Stimulated activated CD8-positive, alpha-beta memory T cell treated with anti-CD3 and anti-CD28 coated beads, Interleukin-15, amount 100 ng/mL, for 24 hours (primary cell): ENCODE results near the gene CLCNKA.

ENCODE experiments used
- DNase-seq: peaks from one replicate; pipeline ENCODE4 v3.0.0-alpha.2; 2020; ENCODE audit warnings: low read depth

CLCNKA gene

DNA sequence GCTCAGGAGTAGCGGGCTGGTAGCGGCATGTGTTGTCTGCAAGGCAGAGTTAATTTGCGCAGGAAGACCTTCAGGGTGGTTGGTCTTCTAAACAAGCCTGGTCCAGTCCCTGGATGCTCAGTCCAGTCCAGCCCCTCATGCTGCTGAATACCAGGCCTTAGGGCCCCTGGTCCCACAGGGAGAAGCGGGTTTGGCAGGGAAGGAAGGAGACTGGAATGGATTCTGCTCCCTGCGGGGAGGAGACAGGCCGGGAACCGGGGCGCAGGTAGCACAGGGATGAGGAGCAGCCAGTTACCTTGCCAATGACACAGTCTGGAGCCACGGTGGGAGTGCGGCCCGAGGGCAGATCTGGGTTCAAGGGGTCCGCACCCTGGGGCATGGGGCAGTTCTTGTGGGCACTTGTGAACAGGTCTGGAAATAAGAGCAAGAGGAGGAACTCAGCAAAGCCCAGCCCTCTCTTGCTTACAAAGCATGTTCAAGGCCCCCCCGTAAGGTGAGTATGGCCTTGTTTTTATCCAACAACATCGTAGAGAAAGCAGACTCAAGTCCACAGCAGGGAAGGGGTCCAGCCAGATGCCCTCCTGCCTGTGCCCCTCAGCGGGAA is 41.5 kb downstream of the CLCNKA start:
- DNase-seq: no peak

DNA sequence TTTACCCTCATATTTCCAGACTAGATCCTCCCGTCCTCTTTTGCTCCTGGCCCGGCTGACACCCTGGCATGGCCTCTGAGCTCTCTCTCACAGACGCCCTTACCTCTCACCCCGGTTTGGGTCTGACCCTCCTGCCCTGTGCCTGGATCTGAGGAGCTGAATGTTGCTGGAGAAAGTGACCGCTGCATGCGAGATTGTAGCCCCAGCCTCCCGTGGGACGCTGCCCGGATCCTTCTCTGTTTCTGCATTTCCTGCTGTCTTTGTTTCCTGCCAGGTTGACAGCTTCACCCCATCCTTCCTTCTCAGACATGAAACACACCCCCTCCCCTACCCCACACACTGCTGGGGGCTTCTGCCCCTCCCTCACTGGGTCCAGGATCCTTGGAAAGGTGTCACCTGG is 42.1 kb downstream of the CLCNKA start:
- no peak for DNase-seq

DNA sequence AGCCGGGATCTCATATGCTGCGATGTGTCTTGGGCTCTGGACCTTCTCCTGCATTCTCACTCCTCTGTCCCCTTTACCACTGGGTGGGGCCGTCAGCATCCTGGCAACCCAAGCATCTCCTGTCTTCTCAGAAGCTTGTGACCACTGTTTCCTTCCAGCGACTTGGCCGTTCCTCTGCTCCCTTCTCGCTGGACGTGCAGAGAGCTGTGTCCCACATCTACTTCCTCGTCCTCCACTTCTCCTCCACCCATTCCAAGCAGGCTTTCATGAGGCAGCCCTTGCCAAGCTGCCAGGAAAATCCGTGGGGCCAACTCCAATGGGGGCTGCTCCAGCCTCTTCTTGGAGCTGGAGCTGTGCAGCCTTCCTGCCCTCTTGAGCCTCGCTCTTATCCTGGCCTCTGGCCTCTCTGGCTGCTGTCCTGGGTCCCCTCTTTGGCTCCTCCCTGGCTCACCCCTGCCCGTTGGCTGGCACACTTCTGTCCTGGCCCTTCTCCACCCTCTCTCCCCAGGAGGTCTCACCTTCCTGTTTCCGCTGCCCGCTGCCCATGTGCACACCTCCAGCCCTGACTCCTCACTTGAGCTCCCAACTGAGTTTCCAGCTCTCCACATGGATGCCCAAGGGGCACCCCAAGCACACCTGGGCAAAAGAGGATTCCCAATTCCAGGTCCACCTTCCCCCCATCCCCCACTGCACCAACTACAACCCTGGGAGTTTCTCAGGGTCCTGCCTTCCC is 42.9 kb downstream of the CLCNKA start:
- DNase-seq: no peak

DNA sequence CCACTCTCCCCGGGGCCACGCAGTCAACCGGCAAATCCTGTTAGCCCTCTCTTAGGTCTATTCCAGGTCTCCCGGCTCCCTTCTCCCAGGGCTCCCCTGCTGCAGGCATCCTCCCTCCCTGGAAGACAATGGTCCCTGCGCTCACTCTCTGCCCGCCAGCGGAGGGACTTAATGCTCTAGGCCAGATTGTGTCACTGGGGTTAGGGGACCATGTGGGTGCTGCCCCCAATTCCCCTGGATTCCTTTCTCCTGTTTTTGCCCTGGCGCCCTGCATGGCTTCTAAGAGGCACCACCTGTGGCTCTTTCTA is 43.4 kb downstream of the CLCNKA start:
- DNase-seq: no peak

DNA sequence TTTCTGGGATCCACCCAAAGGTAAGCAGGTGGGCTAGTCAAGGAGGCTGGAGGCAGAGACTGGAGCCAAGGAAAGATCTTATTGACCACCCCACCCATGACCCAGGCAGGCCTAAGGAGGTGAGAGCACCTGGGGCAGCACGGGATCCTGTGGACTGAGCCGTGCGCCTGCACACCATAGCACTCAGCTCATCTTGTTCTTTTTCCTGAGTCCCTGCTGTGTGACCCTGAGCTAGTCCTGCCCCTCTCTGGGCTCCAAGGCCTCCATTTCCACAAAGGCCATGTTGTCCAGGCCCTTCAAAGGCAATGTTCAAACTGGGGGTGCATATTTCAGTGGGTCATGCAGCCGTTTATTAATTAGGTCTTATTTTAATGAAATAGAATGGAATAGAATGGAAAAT is 44.4 kb downstream of the CLCNKA start:
- DNase-seq: no peak

DNA sequence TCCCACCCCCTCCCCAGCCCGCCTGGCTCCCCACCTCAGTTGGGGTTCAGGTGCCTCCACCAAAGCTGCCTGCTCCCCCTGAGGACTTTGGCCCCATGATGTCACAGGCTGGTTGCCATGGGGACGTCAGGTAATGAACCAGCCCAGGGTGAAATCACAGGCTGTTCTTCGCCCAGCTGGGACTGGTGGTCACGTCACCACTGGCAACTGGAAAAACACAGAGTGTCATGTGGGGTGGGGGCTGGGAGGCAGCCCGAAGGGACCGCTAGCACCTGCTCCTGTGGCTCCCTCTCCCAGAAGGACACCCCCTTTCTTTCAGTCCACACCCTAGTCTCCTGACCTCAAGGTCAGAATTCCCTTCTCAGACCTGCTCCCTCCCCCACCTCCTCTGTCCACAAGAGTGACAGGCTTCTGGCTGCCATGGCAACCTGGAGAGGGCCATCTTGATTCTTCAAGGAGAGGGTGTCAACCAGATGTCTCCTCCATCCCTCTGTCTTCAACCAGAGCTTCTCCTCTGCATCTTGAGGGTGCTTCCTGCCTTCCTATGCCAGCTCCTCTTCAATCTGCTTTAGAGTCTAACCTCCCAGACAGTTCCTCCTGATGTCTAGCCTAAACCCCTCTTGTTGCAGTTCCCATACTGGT is 45.4 kb downstream of the CLCNKA start:
- DNase-seq: no peak

DNA sequence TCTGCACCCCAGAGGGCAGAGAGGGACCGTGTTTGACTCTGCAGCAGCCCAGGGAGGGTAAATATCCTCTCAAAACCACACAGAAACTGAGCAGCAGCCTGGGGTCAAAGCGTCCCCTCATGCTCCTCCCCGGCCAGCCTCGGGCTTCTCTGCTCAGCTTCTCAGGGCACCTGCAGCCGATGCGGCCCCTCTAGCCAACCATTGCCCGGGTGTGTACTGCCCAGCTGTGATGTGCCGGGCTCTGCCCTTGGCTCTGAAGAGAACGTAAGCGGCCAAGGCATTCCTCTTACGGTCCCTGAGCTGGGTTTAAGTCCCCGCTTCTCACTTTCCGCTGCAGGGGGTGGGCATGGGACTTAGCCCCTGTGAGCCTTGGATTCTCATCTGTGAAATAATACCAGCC is 46.1 kb downstream of the CLCNKA start:
- DNase-seq: no peak

DNA sequence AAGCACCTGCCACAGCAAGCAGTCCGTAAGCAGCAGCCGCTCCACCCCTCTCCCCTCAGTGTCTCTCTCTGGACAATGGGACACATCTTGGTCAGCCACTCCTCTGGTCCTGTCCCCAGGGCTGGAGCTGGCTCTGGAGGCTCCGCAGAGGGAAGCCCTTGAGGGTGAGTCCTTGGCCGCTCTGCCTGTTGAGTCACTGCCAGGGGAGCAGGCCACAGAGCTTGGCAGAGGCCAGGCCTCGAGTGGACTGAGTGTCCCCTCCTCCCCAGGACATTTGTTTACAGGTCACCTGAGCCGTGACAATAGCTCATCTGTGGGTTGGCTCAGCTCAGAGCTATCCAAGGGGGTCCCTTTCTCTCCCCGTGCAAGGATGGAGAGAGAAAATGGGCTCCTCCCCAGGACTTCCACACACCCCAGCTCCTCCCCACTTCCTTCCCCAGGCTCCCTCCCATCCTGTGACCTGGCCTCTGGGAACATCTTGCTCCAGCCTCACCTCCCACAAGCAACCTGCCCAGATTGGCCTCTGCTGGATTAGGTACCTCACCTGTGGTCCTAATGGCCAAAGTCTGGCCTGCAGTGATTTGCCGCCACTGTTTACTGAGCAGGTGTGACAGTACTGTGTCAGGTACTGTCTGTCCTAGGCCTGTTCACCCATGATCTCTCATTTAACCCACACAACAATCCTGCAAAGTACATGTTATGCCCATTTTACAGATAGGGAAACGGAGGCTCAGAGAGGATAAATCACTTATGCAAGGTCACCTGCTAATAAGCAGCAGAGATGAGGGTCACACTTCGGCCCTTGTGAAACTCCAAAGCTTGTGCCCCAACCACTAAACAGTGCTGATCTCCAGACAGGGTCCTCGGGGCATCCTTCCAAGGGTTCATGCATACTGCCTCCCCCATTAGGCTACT is 46.8 kb downstream of the CLCNKA start:
- no peak for DNase-seq

DNA sequence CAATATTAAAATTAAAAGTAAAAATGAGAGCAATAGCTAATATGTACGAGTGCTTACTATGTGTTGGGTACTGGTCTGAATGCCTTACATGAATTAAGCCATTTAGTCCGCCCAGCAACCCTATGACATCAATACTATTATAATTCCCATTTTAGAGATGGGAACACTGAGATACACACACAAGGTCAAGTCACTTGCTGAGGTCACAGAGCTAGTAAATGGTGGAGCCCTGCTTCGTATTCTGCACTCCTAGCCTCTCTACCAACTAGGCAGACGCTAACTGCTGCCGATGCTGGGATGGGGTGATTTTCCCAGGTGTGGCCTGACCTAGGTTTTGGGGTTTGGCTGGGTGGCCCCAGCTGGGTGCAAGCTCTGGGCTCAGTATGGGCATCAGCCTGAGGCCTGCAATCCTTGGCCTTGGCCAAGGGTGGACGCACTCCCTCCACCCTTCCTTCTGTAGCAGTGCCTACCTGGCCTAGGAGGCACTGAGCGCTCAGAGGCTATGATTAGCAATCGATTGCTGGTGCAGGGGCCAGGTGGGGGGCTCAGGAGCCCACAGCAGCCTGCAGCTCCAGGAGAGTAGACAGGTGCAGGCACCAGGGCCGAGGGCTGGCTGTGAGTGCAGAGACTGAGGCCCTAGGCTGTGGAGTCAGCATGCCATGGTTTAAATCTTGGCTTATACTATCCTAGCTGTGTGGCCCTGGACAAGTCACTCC is 49.0 kb downstream of the CLCNKA start:
- no peak for DNase-seq

DNA sequence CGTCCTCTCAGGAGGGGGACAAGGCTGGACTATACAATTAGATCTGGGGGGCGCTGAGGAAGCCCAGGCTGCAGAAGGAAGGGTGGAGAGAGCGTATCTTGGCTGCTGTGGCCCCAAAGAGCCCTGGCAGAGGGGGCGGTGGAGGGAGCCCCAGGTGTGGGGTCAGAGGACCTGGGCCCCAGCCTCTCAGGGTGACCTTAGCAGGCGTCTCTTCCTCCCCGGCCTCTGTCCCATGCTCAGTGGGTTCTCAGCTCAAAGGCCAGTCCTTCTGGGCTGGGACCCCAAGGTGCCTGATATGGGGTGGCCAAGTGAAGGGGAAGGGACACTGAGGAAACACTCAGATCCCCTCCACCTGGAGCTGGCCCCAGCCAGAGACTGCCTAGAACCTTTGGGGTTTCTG is 49.8 kb downstream of the CLCNKA start:
- DNase-seq: no peak

DNA sequence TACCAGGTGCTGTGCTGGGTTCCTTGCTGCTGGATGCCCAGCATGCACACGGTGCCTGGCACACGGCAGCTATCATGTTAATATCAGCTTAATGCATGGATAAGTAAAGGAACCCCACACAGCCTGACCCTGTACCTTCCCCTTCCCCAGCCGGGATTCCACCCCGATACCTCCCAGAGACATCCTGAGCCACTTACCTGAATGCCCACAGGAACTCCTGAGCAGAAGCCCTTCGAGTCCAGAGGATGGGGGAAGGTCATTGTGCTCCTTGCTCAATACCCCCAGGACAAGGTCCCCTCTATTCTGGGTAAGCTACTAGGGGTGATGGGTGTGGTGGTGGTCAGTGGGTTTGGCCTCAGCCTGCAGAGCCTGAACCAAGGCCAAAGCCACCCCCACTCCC is 50.3 kb downstream of the CLCNKA start:
- no peak for DNase-seq

DNA sequence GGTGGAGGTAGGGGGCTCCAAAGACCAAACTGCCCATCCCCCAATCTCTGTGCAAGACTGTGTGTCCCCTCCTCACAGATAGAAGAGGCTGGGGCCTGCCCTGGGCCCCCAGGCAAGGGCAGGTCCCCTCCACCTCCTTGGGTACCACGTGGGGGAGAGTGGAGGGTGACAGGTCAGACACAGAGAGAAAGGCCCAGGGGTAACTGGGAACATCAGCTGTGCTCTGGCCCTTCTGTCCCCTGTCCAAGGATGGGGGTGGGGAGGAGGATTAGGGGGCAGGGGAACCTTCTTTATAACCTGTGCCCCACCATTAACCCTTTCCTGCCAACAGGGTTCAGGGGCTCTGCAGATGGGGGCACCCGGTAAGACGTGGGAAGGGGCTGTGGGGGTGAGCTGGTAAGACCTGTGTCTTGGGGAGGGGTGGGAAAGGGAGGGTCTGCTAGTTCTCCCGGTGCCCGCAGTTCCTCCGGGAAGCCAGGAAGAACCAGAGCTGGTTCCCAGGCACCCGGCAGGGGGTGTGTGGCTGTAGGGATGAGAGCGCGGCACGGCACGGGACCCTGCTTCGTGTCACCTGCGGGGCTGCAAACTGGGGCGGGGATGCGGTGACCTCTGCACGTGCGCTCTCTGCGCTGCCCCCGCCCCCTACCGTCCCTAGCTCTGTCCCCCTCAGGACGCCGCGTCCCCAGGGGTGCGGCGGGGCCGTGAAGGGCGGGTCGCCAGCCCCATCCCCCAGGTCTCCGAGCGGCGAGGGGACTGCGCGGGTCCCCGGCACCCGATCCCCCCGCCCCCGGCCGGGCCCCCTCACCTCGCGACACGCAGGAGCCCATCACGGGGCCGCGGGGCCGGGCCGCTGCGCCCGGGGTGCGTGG is 51.0 kb downstream of the CLCNKA start:
- no peak for DNase-seq

DNA sequence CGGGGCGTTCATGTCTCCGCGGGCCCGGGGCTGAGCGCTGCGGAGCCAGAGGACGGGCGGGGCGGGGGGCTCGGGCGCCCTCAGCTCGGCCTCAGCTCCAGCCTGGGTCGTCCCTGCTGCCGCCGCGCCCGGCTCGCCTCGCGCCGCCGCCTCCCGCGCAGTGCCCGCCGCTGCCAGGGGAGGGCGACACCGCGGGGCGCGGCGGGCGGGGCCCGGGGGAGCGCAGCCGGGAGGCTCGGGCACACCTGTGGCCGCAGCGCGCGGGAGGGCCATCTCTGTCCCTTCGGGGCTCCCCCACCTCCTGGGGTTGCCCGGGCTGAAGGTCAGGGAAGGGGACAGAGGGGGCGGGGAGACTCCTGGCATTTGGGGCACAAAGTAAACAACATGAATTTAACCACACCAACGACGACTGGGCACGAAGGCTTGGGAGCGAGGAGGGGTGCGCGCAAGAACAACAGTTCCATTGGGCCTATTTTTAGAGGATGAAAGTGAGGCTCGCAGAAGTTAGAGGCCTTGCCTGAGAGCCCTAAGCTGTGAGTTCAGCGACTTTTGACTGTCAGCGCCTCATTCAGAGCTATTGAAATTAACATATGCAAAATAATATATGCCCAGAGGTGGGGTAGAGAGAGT is 51.8 kb downstream of the CLCNKA start, which contains the start of gene FAM131C:
FAM131C (minus strand) TSS at position 162 of the 630 bp plus-strand sequence. CDS start 209 bp downstream, outside the sequence.
- peak; percentile 10 for DNase-seq

DNA sequence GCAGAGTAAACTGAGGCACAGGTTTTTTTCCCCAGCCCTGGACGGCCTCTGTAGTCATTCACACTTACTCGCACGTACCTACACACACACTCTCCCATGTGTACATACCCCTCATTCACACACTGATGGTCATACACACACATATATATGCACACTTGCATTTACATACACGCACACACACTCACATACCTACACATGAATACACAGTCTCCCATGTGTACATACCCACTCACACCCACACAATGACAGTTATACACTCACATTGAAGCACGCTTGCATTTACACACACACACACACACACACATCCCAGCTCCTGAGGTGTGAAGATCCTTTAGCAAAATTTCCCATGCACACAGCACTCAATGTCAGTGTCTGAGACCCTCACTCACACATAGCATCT is 52.4 kb downstream of the CLCNKA start:
- DNase-seq: no peak

DNA sequence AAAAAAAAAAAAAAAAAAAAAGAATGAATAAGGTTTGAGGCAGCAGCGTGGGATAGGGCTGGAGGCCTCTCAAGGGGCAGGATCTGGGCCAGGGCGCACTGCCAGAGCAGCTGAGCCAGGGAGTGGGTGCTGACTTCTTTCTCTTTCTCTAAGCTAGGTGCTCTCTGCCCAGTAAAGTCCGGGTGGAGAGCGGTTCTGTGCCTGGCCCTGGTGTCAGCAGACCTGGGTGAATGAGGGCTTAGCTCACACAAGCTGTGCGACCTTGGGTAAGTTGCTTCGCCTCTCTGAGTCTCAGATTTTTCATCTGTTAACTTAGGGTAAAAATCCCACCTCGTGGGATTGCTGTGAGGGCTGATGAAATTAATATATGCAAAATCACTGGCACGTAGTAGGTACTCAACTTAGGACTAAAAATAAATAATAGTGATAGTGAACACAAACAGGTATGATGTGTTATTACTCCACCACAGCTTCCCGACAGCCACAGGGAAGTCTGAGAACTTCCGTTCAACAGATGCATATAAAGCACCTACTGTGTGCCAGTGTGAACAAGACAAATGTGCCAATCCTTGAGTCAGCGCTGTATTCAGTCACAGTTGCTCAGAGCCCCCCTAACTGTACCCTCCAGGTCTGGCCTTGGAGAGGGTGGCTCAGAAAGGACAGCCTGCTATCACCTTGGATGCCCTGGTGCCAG is 53.6 kb downstream of the CLCNKA start:
- no peak for DNase-seq

DNA sequence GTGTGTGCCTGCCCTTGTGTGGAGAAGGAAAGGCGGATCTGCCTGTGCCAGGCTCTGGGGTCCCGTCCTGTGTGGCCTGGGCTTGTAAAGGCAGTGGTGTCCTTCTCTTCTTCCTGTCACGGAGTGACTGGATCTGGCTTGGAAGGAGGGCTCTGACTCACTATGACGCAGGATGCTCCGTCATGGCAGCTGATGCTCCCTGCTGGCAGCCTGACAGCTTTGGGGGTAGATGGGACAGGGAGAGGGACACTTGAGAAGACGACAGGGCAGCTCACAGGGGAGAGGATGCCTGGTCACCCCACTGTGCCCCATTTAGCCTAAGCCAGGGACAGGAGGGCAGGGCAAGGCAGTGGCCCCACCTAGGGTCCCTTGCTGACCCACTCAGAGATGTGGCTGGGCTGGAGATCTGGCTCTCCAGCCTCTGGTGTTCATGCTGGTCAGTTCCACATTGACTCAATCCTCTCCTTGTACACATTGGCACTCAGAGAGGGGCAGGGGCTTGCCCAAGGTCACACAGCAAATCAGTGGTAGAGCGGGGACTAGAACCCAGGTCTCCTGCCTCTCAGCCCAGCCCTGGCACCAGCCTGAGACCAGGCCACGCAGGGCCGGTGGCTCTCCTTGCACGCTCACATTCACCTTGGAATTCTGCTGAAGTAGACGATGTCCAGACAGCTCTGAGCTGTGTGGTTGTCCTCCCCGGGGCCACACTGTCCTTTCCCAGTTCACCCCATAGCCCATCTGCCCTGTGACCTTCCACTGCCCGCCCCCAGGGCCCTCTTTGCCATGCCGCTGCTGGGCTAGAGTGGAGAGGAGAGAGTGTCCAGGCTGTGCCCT is 54.4 kb downstream of the CLCNKA start:
- no peak for DNase-seq

DNA sequence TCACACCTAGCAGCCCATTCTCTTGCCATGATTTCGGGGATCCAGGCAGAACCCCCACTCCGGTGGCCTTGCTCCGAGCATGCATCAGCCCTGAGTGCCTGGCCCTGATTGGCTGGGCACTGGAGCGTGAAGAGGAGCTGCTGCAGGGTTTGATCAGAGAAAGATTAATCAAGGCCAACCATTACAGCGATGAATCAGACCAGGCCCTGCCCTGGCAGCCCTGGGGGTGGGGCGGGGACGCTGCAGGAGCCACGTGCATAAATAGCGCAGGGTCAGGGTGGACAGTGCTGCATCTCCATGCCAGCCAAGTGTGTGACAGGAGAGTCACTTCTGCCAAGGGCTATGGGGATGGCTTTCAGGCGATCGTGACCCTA is 55.0 kb downstream of the CLCNKA start:
- DNase-seq: no peak

DNA sequence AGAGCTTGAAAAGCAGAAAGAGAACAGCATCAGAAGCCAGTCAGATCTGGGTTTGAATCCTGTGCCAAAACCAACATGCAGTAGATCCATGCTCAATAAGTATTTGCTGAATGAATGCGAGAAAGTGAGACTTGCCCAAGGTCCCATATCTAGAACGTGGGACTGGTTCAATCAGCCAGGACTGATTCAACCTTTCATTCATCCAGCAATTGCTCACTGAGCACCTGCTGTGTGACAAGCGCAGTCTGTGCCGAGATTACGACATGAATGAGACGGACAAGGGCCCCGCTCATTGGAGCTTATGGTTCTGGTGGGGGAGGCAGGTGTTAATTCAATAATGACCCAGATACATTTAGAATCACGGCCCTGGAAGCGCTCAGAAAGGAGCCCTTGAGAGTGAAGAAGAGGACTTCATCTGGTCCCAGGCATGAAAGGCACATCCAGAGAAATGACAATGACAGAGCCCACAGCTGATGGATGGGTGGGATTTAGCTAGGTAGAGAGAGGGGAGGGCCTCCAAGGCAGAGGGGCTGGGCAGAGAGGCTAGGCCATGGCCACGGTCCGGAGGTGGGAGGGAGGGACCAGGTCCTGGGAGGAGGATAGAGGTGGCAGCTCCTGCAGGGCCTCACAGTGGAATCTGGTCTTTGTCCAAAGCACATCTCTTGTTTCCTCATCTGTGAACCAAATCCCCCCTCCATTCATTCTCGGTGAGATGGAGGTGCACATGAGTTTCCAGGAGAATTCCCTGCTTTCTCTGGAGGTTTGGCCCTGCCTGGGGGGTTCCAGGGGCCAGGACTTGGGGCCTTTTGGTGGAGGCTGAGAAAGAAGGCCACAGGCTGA is 55.8 kb downstream of the CLCNKA start:
- DNase-seq: no peak
